ENCODE measurements around the gene CDH4. TPM values are rescaled to one million over a fixed set of nuclear protein-coding genes. Genes with fewer than 3 reads are reported as not detected.

CDH4 gene
- total RNA-seq, 2 experiments from 2014 or later = not detected

DNA sequence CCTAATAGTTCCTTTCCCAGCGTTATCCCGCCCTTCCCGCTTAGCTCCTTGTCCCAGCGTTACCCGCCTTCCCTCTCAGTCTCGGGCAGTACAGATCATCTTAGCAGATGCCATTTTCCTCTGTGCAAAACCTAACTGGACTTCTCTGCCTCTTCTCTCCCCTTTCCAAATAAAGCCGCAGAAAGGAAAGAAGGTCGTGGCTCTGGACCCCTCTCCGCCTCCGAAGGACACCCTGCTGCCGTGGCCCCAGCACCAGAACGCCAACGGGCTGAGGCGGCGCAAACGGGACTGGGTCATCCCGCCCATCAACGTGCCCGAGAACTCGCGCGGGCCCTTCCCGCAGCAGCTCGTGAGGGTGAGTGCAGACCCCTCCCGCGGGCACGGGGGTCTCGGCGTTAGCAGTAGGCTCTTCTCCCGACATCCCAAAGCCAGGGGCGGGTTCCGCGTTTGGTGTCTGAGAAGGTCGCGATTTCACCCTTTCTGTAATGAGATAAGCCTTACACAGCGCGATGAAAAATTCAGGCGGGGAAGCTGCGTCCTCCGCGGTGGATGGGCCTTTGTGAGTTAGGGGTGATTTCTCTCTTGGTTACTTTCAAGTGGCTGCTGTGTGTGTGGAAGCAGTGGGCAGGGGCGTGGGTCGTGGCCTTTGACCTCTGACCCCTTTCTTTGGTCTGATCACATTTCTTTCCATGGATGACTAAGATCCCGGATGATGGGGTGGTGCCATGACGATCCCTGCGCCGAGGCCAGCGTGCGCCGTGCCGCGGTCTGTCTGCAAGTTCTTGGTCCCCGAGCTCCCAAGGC, 521.0 kb downstream of the CDH4 start:
- no peak overlapping the region for H3K27ac ChIP-seq (ENCODE audit: low read depth, low read length, poor library complexity, severe bottlenecking)
- no peak overlapping the region for H2AFZ ChIP-seq (ENCODE audit: low read length)
- H3K4me3 ChIP-seq (ENCODE audit: low read depth, low read length, poor library complexity, severe bottlenecking) = no peak overlapping the region
- H3K4me2 ChIP-seq (ENCODE audit: low read length) = no peak overlapping the region
- H4K20me1 ChIP-seq (ENCODE audit: insufficient read depth, low read length) = no peaks in the 10 kb centered on the region
- H3K9me3 ChIP-seq (ENCODE audit: low read length) = no peaks in the 10 kb centered on the region
- BruUV-seq (replicated peaks) = no TSS peak
- no peak for DNase-seq (ENCODE audit: low spot score)
- ChIA-PET CTCF (ENCODE audit: unreplicated experiment) (no interaction called here), POLR2A (no interaction called here)
- TF ChIP-seq, protein P1, sequence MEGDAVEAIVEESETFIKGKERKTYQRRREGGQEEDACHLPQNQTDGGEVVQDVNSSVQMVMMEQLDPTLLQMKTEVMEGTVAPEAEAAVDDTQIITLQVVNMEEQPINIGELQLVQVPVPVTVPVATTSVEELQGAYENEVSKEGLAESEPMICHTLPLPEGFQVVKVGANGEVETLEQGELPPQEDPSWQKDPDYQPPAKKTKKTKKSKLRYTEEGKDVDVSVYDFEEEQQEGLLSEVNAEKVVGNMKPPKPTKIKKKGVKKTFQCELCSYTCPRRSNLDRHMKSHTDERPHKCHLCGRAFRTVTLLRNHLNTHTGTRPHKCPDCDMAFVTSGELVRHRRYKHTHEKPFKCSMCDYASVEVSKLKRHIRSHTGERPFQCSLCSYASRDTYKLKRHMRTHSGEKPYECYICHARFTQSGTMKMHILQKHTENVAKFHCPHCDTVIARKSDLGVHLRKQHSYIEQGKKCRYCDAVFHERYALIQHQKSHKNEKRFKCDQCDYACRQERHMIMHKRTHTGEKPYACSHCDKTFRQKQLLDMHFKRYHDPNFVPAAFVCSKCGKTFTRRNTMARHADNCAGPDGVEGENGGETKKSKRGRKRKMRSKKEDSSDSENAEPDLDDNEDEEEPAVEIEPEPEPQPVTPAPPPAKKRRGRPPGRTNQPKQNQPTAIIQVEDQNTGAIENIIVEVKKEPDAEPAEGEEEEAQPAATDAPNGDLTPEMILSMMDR (conservative IDR thresholded peaks at IDR 0.05; ENCODE audit: low read length) = no peak
- no peak for TF ChIP-seq EZH2phosphoT487 (IDR thresholded peaks at IDR 0.05; ENCODE audit: borderline replicate concordance, low read depth, low read length)
- H3K9me2 ChIP-seq (ENCODE audit: insufficient read depth, low read length) = no peaks in the 10 kb centered on the region
- H3K79me2 ChIP-seq (ENCODE audit: insufficient read depth, low read depth, low read length) = no peaks in the 10 kb centered on the region
- H3K36me3 ChIP-seq (ENCODE audit: insufficient read depth, low read length) = no peaks in the 10 kb centered on the region
- H3K4me1 ChIP-seq (ENCODE audit: insufficient read depth, low read length, poor library complexity, severe bottlenecking) = no peaks in the 10 kb centered on the region
- intact Hi-C loops (cut with micrococcal nuclease; ENCODE audit: unreplicated experiment) = no loop called here

DNA sequence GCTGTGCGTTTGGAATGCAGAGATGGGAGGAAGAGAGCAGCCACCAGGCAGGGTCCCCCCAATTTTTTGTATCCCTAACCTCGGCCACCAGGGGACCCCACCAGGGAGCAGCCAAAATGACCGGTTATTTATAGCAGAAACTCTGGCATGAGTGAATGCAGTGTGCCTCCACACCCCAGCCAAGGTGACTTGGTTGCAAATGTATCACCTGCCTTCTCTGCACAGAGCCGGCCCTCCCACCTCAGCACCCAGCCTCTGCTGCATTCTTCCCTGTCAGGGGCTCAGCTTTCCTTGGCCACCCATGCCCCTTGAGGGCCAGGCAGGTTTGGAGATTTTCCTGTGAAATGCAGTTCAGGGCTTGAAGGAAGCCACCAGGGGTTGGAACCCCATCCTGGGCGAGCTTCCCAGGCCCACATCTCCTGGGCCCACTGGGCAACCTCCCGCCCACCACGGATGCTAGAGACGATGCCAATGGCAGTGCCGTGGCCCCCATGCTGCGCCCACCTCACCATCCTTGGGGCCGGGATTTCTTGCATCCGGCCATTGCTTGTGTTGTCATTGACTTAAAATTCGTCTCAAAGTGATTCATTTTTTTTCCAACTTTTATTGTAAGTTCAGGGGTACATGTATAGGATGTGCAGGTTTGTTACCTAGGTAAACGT, 522.0 kb downstream of the CDH4 start:
- H3K36me3 ChIP-seq (ENCODE audit: insufficient read depth, low read length) = no peaks in the 10 kb centered on the region
- intact Hi-C loops (cut with micrococcal nuclease; ENCODE audit: unreplicated experiment) = no loop called here
- H3K79me2 ChIP-seq (ENCODE audit: insufficient read depth, low read depth, low read length) = no peaks in the 10 kb centered on the region
- BruUV-seq (replicated peaks) = no TSS peak
- CTCF ChIA-PET (ENCODE audit: unreplicated experiment) = no interaction called here
- no peaks in the 10 kb centered on the region for H3K9me3 ChIP-seq (ENCODE audit: low read length)
- TF ChIP-seq, protein P1 (conservative IDR thresholded peaks at IDR 0.05; ENCODE audit: low read length) = no peak
- TF ChIP-seq EZH2phosphoT487 (IDR thresholded peaks at IDR 0.05; ENCODE audit: borderline replicate concordance, low read depth, low read length) = no peak
- no peak for DNase-seq (ENCODE audit: low spot score)
- H3K4me1 ChIP-seq (ENCODE audit: insufficient read depth, low read length, poor library complexity, severe bottlenecking) = no peaks in the 10 kb centered on the region
- no peaks in the 10 kb centered on the region for H3K9me2 ChIP-seq (ENCODE audit: insufficient read depth, low read length)
- H3K27ac ChIP-seq (ENCODE audit: low read depth, low read length, poor library complexity, severe bottlenecking) = no peak overlapping the region
- H4K20me1 ChIP-seq (ENCODE audit: insufficient read depth, low read length) = no peaks in the 10 kb centered on the region
- POLR2A ChIA-PET = no interaction called here
- no peak overlapping the region for H3K4me3 ChIP-seq (ENCODE audit: low read depth, low read length, poor library complexity, severe bottlenecking)
- H3K4me2 ChIP-seq (ENCODE audit: low read length) = no peak overlapping the region
- H2AFZ ChIP-seq (ENCODE audit: low read length) = no peak overlapping the region

DNA sequence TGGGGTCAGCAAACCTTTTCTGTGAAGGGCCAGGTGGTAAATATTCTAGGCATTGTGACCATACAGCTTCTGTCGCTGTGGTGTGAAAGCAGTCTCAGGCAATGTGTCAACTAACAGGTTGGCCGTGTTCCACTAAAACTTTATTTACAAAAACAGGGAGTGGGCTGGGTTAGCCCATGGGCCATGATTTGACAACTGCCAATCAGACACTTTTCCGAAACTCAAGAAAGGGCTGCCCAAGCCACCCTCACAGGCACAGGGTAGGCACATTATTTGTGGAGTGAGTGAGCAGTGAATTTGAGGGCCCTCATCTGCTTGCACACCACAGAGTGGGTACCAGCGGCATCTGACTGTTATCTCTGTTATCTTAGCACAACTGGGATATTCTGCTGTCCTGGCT, 523.4 kb downstream of the CDH4 start:
- CTCF ChIA-PET (ENCODE audit: unreplicated experiment) = no interaction called here
- no peaks in the 10 kb centered on the region for H3K9me3 ChIP-seq (ENCODE audit: low read length)
- H4K20me1 ChIP-seq (ENCODE audit: insufficient read depth, low read length) = no peaks in the 10 kb centered on the region
- H3K9me2 ChIP-seq (ENCODE audit: insufficient read depth, low read length) = no peaks in the 10 kb centered on the region
- no peak overlapping the region for H3K4me3 ChIP-seq (ENCODE audit: low read depth, low read length, poor library complexity, severe bottlenecking)
- POLR2A ChIA-PET = no interaction called here
- no peaks in the 10 kb centered on the region for H3K4me1 ChIP-seq (ENCODE audit: insufficient read depth, low read length, poor library complexity, severe bottlenecking)
- BruUV-seq (replicated peaks) = no TSS peak
- no peak overlapping the region for H3K4me2 ChIP-seq (ENCODE audit: low read length)
- H3K36me3 ChIP-seq (ENCODE audit: insufficient read depth, low read length) = no peaks in the 10 kb centered on the region
- H3K79me2 ChIP-seq (ENCODE audit: insufficient read depth, low read depth, low read length) = no peaks in the 10 kb centered on the region
- DNase-seq (ENCODE audit: low spot score) = no peak
- no peak overlapping the region for H3K27ac ChIP-seq (ENCODE audit: low read depth, low read length, poor library complexity, severe bottlenecking)
- no peak for TF ChIP-seq EZH2phosphoT487 (IDR thresholded peaks at IDR 0.05; ENCODE audit: borderline replicate concordance, low read depth, low read length)
- TF ChIP-seq, protein P1 (conservative IDR thresholded peaks at IDR 0.05; ENCODE audit: low read length) = no peak
- intact Hi-C loops (cut with micrococcal nuclease; ENCODE audit: unreplicated experiment) = no loop called here
- no peak overlapping the region for H2AFZ ChIP-seq (ENCODE audit: low read length)

Data from OCI-LY7 (cell line).